K562 (cell line): ENCODE data around the gene RYK. TPM values are rescaled to one million over a fixed set of nuclear protein-coding genes. Genes with fewer than 3 reads are reported as not detected.

Experiments
- ATAC-seq: fragments of 200-7000 bp; cut with Tn5 transposase; 3 replicates; pipeline ENCODE4 v1.9.1; 2020; ENCODE audit warnings: moderate library complexity
- BruUV-seq: library from RNA; stranded (reverse); fragments of 400-500 nt; replicated peaks from 2 replicates; lab custom pipeline; 2021; lab: Mats Ljungman, UMichigan
- CTCF ChIA-PET: fragments of 300-600 bp; formaldehyde crosslinking; extraction: SDS; loops from one replicate; lab custom pipeline; 2021; ENCODE audit warnings: low intra/inter-chr PET ratio; lab: Yijun Ruan, JAX
- POLR2A ChIA-PET: fragments of 300-600, 350-650 bp; sonication (Branson Sonifier 250); formaldehyde crosslinking; extraction: SDS; loops from one replicate; lab custom pipeline; 2021; ENCODE audit warnings: antibody characterized with exemption, inconsistent platforms; lab: Yijun Ruan, JAX
- DNase-seq, 4 experiments: peaks; one replicate each; pipeline versions ENCODE4 v3.0.0 to v3.0.0-alpha.2; 2011 to 2018; ENCODE audit warnings: low spot score in 3 of 4, mixed read lengths in 3 of 4; ENCODE audit errors: extremely low read depth in 1 of 4
- FAIRE-seq: peaks from 2 replicates; lab custom pipeline; 2011; peaks lifted over from hg19 to GRCh38; lab: Jason Lieb, UNC
- H2AFZ ChIP-seq: 2 replicates; pipeline ENCODE4 v1.6.0; 2011; ENCODE audit warnings: low read depth, low read length, control low read depth, inconsistent platforms
- H3K27ac ChIP-seq: fragments of 200-600 bp; 3 replicates; pipeline ENCODE4 v1.8.0; 2011; ENCODE audit warnings: low read depth, mild to moderate bottlenecking, control low read depth, inconsistent platforms, low read length, moderate library complexity, mixed read lengths; ENCODE audit errors: extremely low read depth
- H3K27me3 ChIP-seq, 2 experiments: fragments of 300-600 bp in 1 of 2; 2 replicates in 1 of 2; 3 replicates in 1 of 2; pipeline versions ENCODE4 v1.6.0 to v1.8.0; 2011; ENCODE audit warnings: inconsistent platforms in 2 of 2, low read length in 2 of 2, mild to moderate bottlenecking in 1 of 2, mixed read lengths in 1 of 2, moderate library complexity in 1 of 2; ENCODE audit not compliant: control insufficient read depth in 2 of 2, insufficient read depth in 2 of 2
- H3K36me3 ChIP-seq: fragments of 300-600 bp; 3 replicates; pipeline ENCODE4 v1.8.0; 2011; ENCODE audit warnings: mild to moderate bottlenecking, low read length, inconsistent platforms; ENCODE audit not compliant: control insufficient read depth, insufficient read depth
- H3K4me1 ChIP-seq, 2 experiments: fragments of 200-600 bp in 1 of 2; replicated peaks in 1 of 2; 2 replicates in 1 of 2; 3 replicates in 1 of 2; pipeline versions ENCODE4 v1.5.1 to v1.8.0; 2011; ENCODE audit warnings: inconsistent platforms in 2 of 2, low read length in 2 of 2, mild to moderate bottlenecking in 1 of 2, mixed read lengths in 1 of 2, moderate library complexity in 1 of 2; ENCODE audit not compliant: control insufficient read depth in 2 of 2, insufficient read depth in 2 of 2
- H3K4me2 ChIP-seq: 2 replicates; pipeline ENCODE4 v1.6.1; 2011; ENCODE audit warnings: low read length, control low read depth, inconsistent platforms, mixed read lengths; ENCODE audit not compliant: insufficient read depth
- H3K4me3 ChIP-seq: fragments of 200-600 bp; sonication (generic), shearing (Covaris generic); 2 replicates; pipeline ENCODE4 v1.5.1; 2016; ENCODE audit warnings: control low read depth, inconsistent platforms
- H3K79me2 ChIP-seq: fragments of 200-600 bp; 3 replicates; pipeline ENCODE4 v1.8.0; 2011; ENCODE audit warnings: low read length, inconsistent platforms; ENCODE audit not compliant: control insufficient read depth, insufficient read depth
- H3K9ac ChIP-seq, 2 experiments: 2 replicates each; pipeline versions ENCODE4 v1.6.0 to v1.6.1; 2011; ENCODE audit warnings: low read depth in 2 of 2, low read length in 2 of 2, control low read depth in 1 of 2, inconsistent platforms in 1 of 2, mild to moderate bottlenecking in 1 of 2, mixed read lengths in 1 of 2; ENCODE audit not compliant: insufficient read depth in 1 of 2
- H3K9me1 ChIP-seq: one replicate; pipeline ENCODE4 v1.6.0; 2011; ENCODE audit warnings: inconsistent platforms, mild to moderate bottlenecking, low read length, moderate library complexity; ENCODE audit not compliant: control insufficient read depth, insufficient read depth
- H3K9me3 ChIP-seq: replicated peaks from 2 replicates; pipeline ENCODE4 v1.5.1; 2011; ENCODE audit warnings: low read depth, low read length, inconsistent platforms; ENCODE audit not compliant: control insufficient read depth, insufficient read depth
- H4K20me1 ChIP-seq: replicated peaks from 2 replicates; pipeline ENCODE4 v1.6.1; 2011; ENCODE audit warnings: low read length, inconsistent platforms, mixed read lengths; ENCODE audit not compliant: control insufficient read depth, insufficient read depth
- E2F1 ChIP-seq: sonication (generic); formaldehyde crosslinking; IDR thresholded peaks from 2 replicates; pipeline ENCODE4 v1.8.1; 2023; ENCODE audit warnings: mild to moderate bottlenecking, missing genetic modification reagents, moderate library complexity
- FOXP4 ChIP-seq: sonication (generic); formaldehyde crosslinking; IDR thresholded peaks from 2 replicates; pipeline ENCODE4 v1.8.0; 2022; ENCODE audit warnings: mild to moderate bottlenecking, missing genetic modification reagents, borderline replicate concordance
- IRF9 ChIP-seq: fragments of 450-650 bp; IDR thresholded peaks from 2 replicates; pipeline ENCODE4 v1.6.1; 2016; ENCODE audit warnings: missing biosample characterization, missing genetic modification characterization
- KLF6 ChIP-seq: fragments of 250-450 bp; sonication (Bioruptor Pico); IDR thresholded peaks from 2 replicates; pipeline ENCODE4 v1.4.0; 2020; ENCODE audit warnings: mild to moderate bottlenecking, moderate library complexity, borderline replicate concordance
- TCF15 ChIP-seq: fragments of 250-450 bp; sonication (Bioruptor Pico); IDR thresholded peaks from 2 replicates; pipeline ENCODE4 v1.8.0; 2022; ENCODE audit warnings: moderate library complexity, mild to moderate bottlenecking, inconsistent platforms
- U2AF1 ChIP-seq: fragments of 200-400 bp; formaldehyde crosslinking; optimal IDR thresholded peaks from 2 replicates; pipeline ENCODE3; 2017; ENCODE audit warnings: mild to moderate bottlenecking, low read depth, low read length, moderate library complexity
- ZBTB2 ChIP-seq: fragments of 450-650 bp; IDR thresholded peaks from 2 replicates; pipeline ENCODE4 v1.6.1; 2016; ENCODE audit warnings: antibody characterized with exemption
- ZFP30 ChIP-seq: fragments of 250-450 bp; sonication (Bioruptor Pico); IDR thresholded peaks from 2 replicates; pipeline ENCODE4 v1.8.0; 2022; ENCODE audit warnings: moderate library complexity, mild to moderate bottlenecking, inconsistent platforms, borderline replicate concordance
- ZNF224 ChIP-seq: sonication (generic); formaldehyde crosslinking; IDR thresholded peaks from 2 replicates; pipeline ENCODE4 v1.8.0; 2022; ENCODE audit warnings: mild to moderate bottlenecking, missing genetic modification reagents
- WGBS: fragments of 100-300 bp; shearing (Covaris generic); methylation state at CpG from one replicate; pipeline ENCODE4 v1.1.6; 2016; ENCODE audit warnings: low coverage, mixed read lengths; ENCODE audit not compliant: insufficient coverage; ENCODE audit errors: missing lambda C conversion rate; 5-methylcytosine and 5-hydroxymethylcytosine counted together
- in situ Hi-C: fragments of 300-500 bp; cut with MboI; formaldehyde crosslinking; loops from 4 replicates; pipeline ENCODE4 v1.15.0; 2018; ENCODE audit warnings: inconsistent platforms, mixed read lengths
- intact Hi-C: fragments of 100-400 bp; cut with micrococcal nuclease; formaldehyde crosslinking; loops from 2 replicates; pipeline ENCODE4 v1.14.2; 2022
- polyA plus RNA-seq, 8 experiments: library from polyadenylated mRNA; depleted of rRNA in 4 of 8; stranded (reverse) in 5 of 8; unstranded in 3 of 8; fragments of >200 nt; fragmentation: Nextera tagmentation in 2 of 8; fragmentation: Illumina TruSeq in 1 of 8; extraction: Ambion mirVana in 2 of 8; extraction: Trizol in 1 of 8; gene quantifications; 2 replicates each; pipeline versions ENCODE4 v1.2.1 to v1.2.3, GENCODE V29; 2011 to 2014; ENCODE audit warnings: inconsistent platforms in 1 of 8, missing spikeins in 1 of 8
- total RNA-seq, 7 experiments: library from RNA; depleted of rRNA in 6 of 7; stranded (reverse); fragments of >200 nt in 6 of 7; fragmentation: Illumina TruSeq in 2 of 7; extraction: Trizol in 2 of 7; gene quantifications; 2 replicates each; pipeline versions ENCODE4 v1.2.1 to v1.2.3, GENCODE V29; 2011 to 2021; ENCODE audit warnings: low replicate concordance in 1 of 7

RYK gene
- total and polyA plus RNA-seq, 9 of the 15 experiments (the other 6 are each of a cell fraction or from before 2014, with no cell fraction given), result 4.2 to 29.5 (median 16.6) TPM

- WGBS, result 66% methylated on average over 4 of the region's 7 CpGs
- Histone ChIP-seq H3K27ac (no peak overlapping the region), H2AFZ (peak overlapping the region; percentile 4; the same call in 1 of the 2 replicates), H3K9ac (no peak overlapping the region), H3K4me3 (no peak overlapping the region), H3K36me3 (no peaks in the 10 kb centered on the region), H4K20me1 (no peaks in the 10 kb centered on the region), H3K27me3 (no peaks in the 10 kb centered on the region), H3K9me1 (no peaks in the 10 kb centered on the region), H3K79me2 (peaks cover 26% of the 10 kb centered on the region), H3K4me1 (peaks cover 0 to 13% of the 10 kb centered on the region in 2 experiments; a peak in 2 of 5 replicates), H3K4me2 (no peak overlapping the region), H3K9me3 (no peaks in the 10 kb centered on the region)
- intact Hi-C loops, result no loop called here
- ATAC-seq (no peak), FAIRE-seq (no peak), DNase-seq (no peak)
- BruUV-seq, result no TSS peak
- in situ Hi-C loops, result no loop called here
- CTCF ChIA-PET, result no interaction called here
- POLR2A ChIA-PET, result no interaction called here
- TF ChIP-seq FOXP4 (CRISPR knock-in tag) (no peak), E2F1 (no peak), ZNF224 (CRISPR knock-in tag) (no peak), U2AF1 (no peak), IRF9 (tag) (no peak), ZBTB2 (no peak), KLF6 (CRISPR knock-in tag) (no peak), TCF15 (CRISPR knock-in tag) (no peak), ZFP30 (no peak)
Measured at GRCh38 chr3:134252766-134253165, 2.1 kb upstream of the RYK start.
